K562 (cell line): ENCODE measurements around the gene LRRC41. TPM values are rescaled to one million over a fixed set of nuclear protein-coding genes. Genes with fewer than 3 reads are reported as not detected.

Source experiments
- ARID4B ChIP-seq: sonication (generic); formaldehyde crosslinking; IDR thresholded peaks from 2 replicates; pipeline ENCODE4 v1.8.0; 2022; ENCODE audit warnings: mild to moderate bottlenecking, missing genetic modification reagents
- C11orf30 ChIP-seq: fragments of 450-650 bp; IDR thresholded peaks from 2 replicates; pipeline ENCODE4 v1.6.1; 2016; ENCODE audit warnings: low read depth, mild to moderate bottlenecking
- FOXA1 ChIP-seq: fragments of 450-650 bp; IDR thresholded peaks from 2 replicates; pipeline ENCODE4 v1.6.1; 2016; ENCODE audit warnings: mild to moderate bottlenecking, borderline replicate concordance
- HMG20A ChIP-seq: fragments of 450-650 bp; formaldehyde crosslinking; conservative IDR thresholded peaks from 2 replicates; pipeline ENCODE4 v1.4.0; 2020; ENCODE audit warnings: mild to moderate bottlenecking, mixed read lengths
- HOXB6 ChIP-seq: fragments of 250-450 bp; sonication (Bioruptor Pico); IDR thresholded peaks from 2 replicates; pipeline ENCODE4 v1.5.1; 2022; ENCODE audit warnings: mild to moderate bottlenecking, borderline replicate concordance
- SMAD3 ChIP-seq: fragments of 450-650 bp; formaldehyde crosslinking; conservative IDR thresholded peaks from 2 replicates; pipeline ENCODE4 v1.4.0; 2020; ENCODE audit warnings: mild to moderate bottlenecking
- TEAD1 ChIP-seq, 2 experiments: fragments of 450-650 bp in 1 of 2; sonication (generic) in 1 of 2; formaldehyde crosslinking; IDR thresholded peaks; 2 replicates each; pipeline versions ENCODE4 v1.4.0 to v1.8.0; 2020 to 2022; ENCODE audit warnings: mild to moderate bottlenecking in 2 of 2, missing genetic modification reagents in 1 of 2
- THAP7 ChIP-seq: fragments of 250-450 bp; sonication (Bioruptor Pico); IDR thresholded peaks from 2 replicates; pipeline ENCODE4 v1.5.0; 2021
- WHSC1 ChIP-seq: IDR thresholded peaks from one replicate; pipeline ENCODE4 v1.6.1; 2012; ENCODE audit warnings: low read length, control low read depth, inconsistent platforms
- ZBTB9 ChIP-seq: fragments of 450-650 bp; formaldehyde crosslinking; IDR thresholded peaks from 2 replicates; pipeline ENCODE4 v1.4.0; 2020; ENCODE audit warnings: mild to moderate bottlenecking, moderate library complexity
- ZKSCAN1 ChIP-seq: fragments of 150-350 bp; IDR thresholded peaks from 2 replicates; pipeline ENCODE4 v1.6.1; 2016; ENCODE audit warnings: low read depth, low read length
- ZNF778 ChIP-seq: fragments of 450-650 bp; formaldehyde crosslinking; IDR thresholded peaks from 2 replicates; pipeline ENCODE4 v1.4.0; 2020; ENCODE audit warnings: mild to moderate bottlenecking, moderate library complexity
- polyA plus RNA-seq, 8 experiments: library from polyadenylated mRNA; depleted of rRNA in 4 of 8; stranded (reverse) in 5 of 8; unstranded in 3 of 8; fragments of >200 nt; fragmentation: Nextera tagmentation in 2 of 8; fragmentation: Illumina TruSeq in 1 of 8; extraction: Ambion mirVana in 2 of 8; extraction: Trizol in 1 of 8; gene quantifications; 2 replicates each; pipeline versions ENCODE4 v1.2.1 to v1.2.3, GENCODE V29; 2011 to 2014; ENCODE audit warnings: inconsistent platforms in 1 of 8, missing spikeins in 1 of 8
- total RNA-seq, 7 experiments: library from RNA; depleted of rRNA in 6 of 7; stranded (reverse); fragments of >200 nt in 6 of 7; fragmentation: Illumina TruSeq in 2 of 7; extraction: Trizol in 2 of 7; gene quantifications; 2 replicates each; pipeline versions ENCODE4 v1.2.1 to v1.2.3, GENCODE V29; 2011 to 2021; ENCODE audit warnings: low replicate concordance in 1 of 7
- TF ChIP-seq, protein P1 (sequence below): IDR thresholded peaks from 2 replicates; pipeline ENCODE4 v1.6.1; 2016; ENCODE audit warnings: missing genetic modification characterization, missing compliant biosample characterization
- TF ChIP-seq, protein P2 (sequence below): IDR thresholded peaks from 2 replicates; pipeline ENCODE4 v1.6.1; 2011; ENCODE audit warnings: borderline replicate concordance, low read depth, mild to moderate bottlenecking, moderate library complexity, low read length; ENCODE audit not compliant: insufficient read depth, poor library complexity, severe bottlenecking

LRRC41 gene
- total and polyA plus RNA-seq, 9 of the 15 experiments (the other 6 are each of a cell fraction or from before 2014, with no cell fraction given) = 10.5 to 64.7 (median 44.2) TPM

DNA sequence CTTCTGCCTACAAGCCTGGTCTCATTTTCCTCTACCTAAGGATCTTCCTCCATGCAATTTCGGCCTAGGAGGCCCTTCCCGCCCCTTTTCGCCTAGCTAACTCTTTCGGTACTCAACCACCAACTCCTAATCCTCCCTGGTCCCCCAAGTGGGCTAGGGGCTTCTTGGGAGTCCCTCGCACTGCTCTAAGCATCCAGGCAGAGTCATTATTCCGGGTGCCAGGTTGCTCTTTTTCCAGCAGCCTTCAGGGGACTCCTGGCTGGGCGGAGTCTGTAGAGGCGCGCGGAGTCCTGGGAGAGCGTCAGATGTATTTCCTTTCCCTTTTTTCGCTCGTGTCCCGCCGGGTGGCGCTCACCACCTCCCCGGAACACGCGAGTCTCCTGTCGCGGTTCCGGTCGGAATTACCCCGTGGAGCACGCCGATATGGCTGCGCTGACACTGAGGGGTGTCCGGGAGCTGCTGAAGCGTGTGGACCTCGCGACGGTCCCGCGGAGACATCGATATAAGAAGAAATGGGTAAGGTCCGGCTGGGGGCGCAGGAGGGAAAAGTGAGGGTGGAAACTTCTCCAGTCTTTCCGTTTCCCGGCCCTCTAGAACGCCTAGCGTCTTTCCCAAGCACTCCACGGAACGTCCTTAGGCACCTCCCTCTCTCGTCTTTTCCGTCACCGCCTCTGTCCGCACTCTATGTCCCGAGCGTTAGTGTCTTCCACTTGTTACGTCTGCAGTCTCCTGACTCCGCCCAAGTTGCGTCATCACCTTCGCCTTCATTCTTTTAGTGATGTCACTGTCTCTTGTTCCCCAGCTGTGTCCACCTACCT is 37.2 kb upstream of the LRRC41 start, which contains the start of gene NSUN4 (continued):
- peak; percentile 91 for TF ChIP-seq ARID4B (CRISPR knock-in tag)
- no peak for TF ChIP-seq SMAD3
- TF ChIP-seq WHSC1 = no peak
- no peak for TF ChIP-seq HMG20A (CRISPR knock-in tag)
- no peak for TF ChIP-seq FOXA1
- TF ChIP-seq C11orf30 = peak; percentile 95
- TF ChIP-seq ZBTB9 (CRISPR knock-in tag) = peak; percentile 58; the same call in 1 of the 2 replicates
- TF ChIP-seq, protein P1, sequence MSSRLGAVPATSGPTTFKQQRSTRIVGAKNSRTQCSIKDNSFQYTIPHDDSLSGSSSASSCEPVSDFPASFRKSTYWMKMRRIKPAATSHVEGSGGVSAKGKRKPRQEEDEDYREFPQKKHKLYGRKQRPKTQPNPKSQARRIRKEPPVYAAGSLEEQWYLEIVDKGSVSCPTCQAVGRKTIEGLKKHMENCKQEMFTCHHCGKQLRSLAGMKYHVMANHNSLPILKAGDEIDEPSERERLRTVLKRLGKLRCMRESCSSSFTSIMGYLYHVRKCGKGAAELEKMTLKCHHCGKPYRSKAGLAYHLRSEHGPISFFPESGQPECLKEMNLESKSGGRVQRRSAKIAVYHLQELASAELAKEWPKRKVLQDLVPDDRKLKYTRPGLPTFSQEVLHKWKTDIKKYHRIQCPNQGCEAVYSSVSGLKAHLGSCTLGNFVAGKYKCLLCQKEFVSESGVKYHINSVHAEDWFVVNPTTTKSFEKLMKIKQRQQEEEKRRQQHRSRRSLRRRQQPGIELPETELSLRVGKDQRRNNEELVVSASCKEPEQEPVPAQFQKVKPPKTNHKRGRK = no peak
- peak; percentile 51; the same call in 1 of the 2 replicates for TF ChIP-seq ZKSCAN1
- TF ChIP-seq HOXB6 (CRISPR knock-in tag) = no peak
- TF ChIP-seq TEAD1 (CRISPR knock-in tag; IDR thresholded peaks at IDR 0.05) = peak in 1 of 2 experiments; percentile 33; a peak in 1 of 4 replicates
- TF ChIP-seq THAP7 (CRISPR knock-in tag) = peak; percentile 7; the same call in 1 of the 2 replicates
- TF ChIP-seq, protein P2, sequence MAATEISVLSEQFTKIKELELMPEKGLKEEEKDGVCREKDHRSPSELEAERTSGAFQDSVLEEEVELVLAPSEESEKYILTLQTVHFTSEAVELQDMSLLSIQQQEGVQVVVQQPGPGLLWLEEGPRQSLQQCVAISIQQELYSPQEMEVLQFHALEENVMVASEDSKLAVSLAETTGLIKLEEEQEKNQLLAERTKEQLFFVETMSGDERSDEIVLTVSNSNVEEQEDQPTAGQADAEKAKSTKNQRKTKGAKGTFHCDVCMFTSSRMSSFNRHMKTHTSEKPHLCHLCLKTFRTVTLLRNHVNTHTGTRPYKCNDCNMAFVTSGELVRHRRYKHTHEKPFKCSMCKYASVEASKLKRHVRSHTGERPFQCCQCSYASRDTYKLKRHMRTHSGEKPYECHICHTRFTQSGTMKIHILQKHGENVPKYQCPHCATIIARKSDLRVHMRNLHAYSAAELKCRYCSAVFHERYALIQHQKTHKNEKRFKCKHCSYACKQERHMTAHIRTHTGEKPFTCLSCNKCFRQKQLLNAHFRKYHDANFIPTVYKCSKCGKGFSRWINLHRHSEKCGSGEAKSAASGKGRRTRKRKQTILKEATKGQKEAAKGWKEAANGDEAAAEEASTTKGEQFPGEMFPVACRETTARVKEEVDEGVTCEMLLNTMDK = peak; percentile 97
- no peak for TF ChIP-seq ZNF778 (CRISPR knock-in tag)
